Loucy (cell line): ENCODE results near the gene IL1F10.

Source experiments
- H2AFZ ChIP-seq: fragments of 200-600 bp; sonication (generic); 2 replicates; pipeline ENCODE4 v1.6.0; 2016; ENCODE audit warnings: antibody characterized with exemption, mild to moderate bottlenecking, low read length, moderate library complexity
- H3F3A ChIP-seq: fragments of 200-600 bp; 2 replicates; pipeline ENCODE4 v1.6.0; 2016; ENCODE audit warnings: antibody characterized with exemption, low read depth, mild to moderate bottlenecking
- H3K27me3 ChIP-seq: fragments of 200-600 bp; sonication (generic); 2 replicates; pipeline ENCODE4 v1.6.1; 2014; ENCODE audit warnings: low read length, mild to moderate bottlenecking; ENCODE audit not compliant: insufficient read depth, poor library complexity, severe bottlenecking
- H3K36me3 ChIP-seq: fragments of 200-600 bp; sonication (generic); 2 replicates; pipeline ENCODE4 v1.6.1; 2016; ENCODE audit warnings: low read length; ENCODE audit not compliant: insufficient read depth
- H3K4me1 ChIP-seq: fragments of 200-600 bp; sonication (generic); 2 replicates; pipeline ENCODE4 v1.5.1; 2014; ENCODE audit warnings: low read length, mild to moderate bottlenecking; ENCODE audit not compliant: insufficient read depth, poor library complexity, severe bottlenecking
- H3K4me2 ChIP-seq: fragments of 200-600 bp; sonication (generic); 2 replicates; pipeline ENCODE4 v1.6.0; 2014; ENCODE audit warnings: antibody characterized with exemption, low read length, low read depth, mild to moderate bottlenecking; ENCODE audit not compliant: poor library complexity, severe bottlenecking
- H3K4me3 ChIP-seq: fragments of 200-600 bp; sonication (generic); 2 replicates; pipeline ENCODE4 v1.5.1; 2014; ENCODE audit warnings: low read length, mild to moderate bottlenecking, mixed read lengths; ENCODE audit not compliant: poor library complexity, severe bottlenecking
- H3K79me2 ChIP-seq: fragments of 200-600 bp; sonication (generic); 2 replicates; pipeline ENCODE4 v1.6.1; 2014; ENCODE audit warnings: low read length; ENCODE audit not compliant: insufficient read depth
- H3K9ac ChIP-seq: fragments of 200-600 bp; sonication (generic); 2 replicates; pipeline ENCODE4 v1.6.0; 2014; ENCODE audit warnings: mild to moderate bottlenecking, low read depth, low read length, moderate library complexity; ENCODE audit not compliant: poor library complexity, severe bottlenecking
- H3K9me2 ChIP-seq: fragments of 200-600 bp; sonication (generic); replicated peaks from 2 replicates; pipeline ENCODE4 v1.6.1; 2016; ENCODE audit warnings: low read depth, low read length, mixed read lengths
- H3K9me3 ChIP-seq: fragments of 200-600 bp; sonication (generic); 2 replicates; pipeline ENCODE4 v1.6.1; 2014; ENCODE audit warnings: mild to moderate bottlenecking, antibody characterized with exemption, low read length, low read depth; ENCODE audit not compliant: insufficient read depth
- H4K20me1 ChIP-seq: fragments of 200-600 bp; sonication (generic); 2 replicates; pipeline ENCODE4 v1.6.0; 2014; ENCODE audit warnings: antibody characterized with exemption, low read length, mild to moderate bottlenecking; ENCODE audit not compliant: insufficient read depth, poor library complexity, severe bottlenecking
- CTCF ChIP-seq: fragments of 200-600 bp; sonication (generic); conservative IDR thresholded peaks from 2 replicates; pipeline ENCODE4 v1.5.1; 2014; ENCODE audit warnings: mild to moderate bottlenecking, antibody characterized with exemption, low read length
- EZH2phosphoT487 ChIP-seq: fragments of 200-600 bp; IDR thresholded peaks from 2 replicates; pipeline ENCODE4 v1.6.1; 2018; ENCODE audit warnings: antibody characterized with exemption, mild to moderate bottlenecking, moderate library complexity, borderline replicate concordance

The IL1F10 gene

GRCh38 chr2:113068706-113069485, 1.1 kb downstream of the IL1F10 start:
- Histone ChIP-seq H3K79me2 (no peaks in the 10 kb centered on the region), H3K9ac (no peak overlapping the region), H4K20me1 (no peaks in the 10 kb centered on the region), H3K4me2 (no peak overlapping the region), H3K9me2 (no peaks in the 10 kb centered on the region), H2AFZ (no peak overlapping the region), H3K27me3 (no peaks in the 10 kb centered on the region), H3K36me3 (no peaks in the 10 kb centered on the region), H3K4me3 (no peak overlapping the region), H3K9me3 (no peaks in the 10 kb centered on the region), H3F3A (no peaks in the 10 kb centered on the region), H3K4me1 (no peaks in the 10 kb centered on the region)
- TF ChIP-seq CTCF (no peak), EZH2phosphoT487 (no peak)

GRCh38 chr2:113069676-113070605, 2.2 kb downstream of the IL1F10 start:
- no peaks in the 10 kb centered on the region for H4K20me1 ChIP-seq
- no peaks in the 10 kb centered on the region for H3K27me3 ChIP-seq
- no peaks in the 10 kb centered on the region for H3K9me3 ChIP-seq
- no peaks in the 10 kb centered on the region for H3K79me2 ChIP-seq
- no peak overlapping the region for H3K4me3 ChIP-seq
- no peak overlapping the region for H2AFZ ChIP-seq
- H3F3A ChIP-seq, result no peaks in the 10 kb centered on the region
- no peak for TF ChIP-seq CTCF
- no peak for TF ChIP-seq EZH2phosphoT487
- H3K4me1 ChIP-seq, result no peaks in the 10 kb centered on the region
- H3K4me2 ChIP-seq, result no peak overlapping the region
- H3K9ac ChIP-seq, result no peak overlapping the region
- no peaks in the 10 kb centered on the region for H3K36me3 ChIP-seq
- H3K9me2 ChIP-seq, result no peaks in the 10 kb centered on the region

GRCh38 chr2:113070606-113070975, 2.8 kb downstream of the IL1F10 start:
- Histone ChIP-seq H3K4me3 (no peak overlapping the region), H4K20me1 (no peaks in the 10 kb centered on the region), H3K79me2 (no peaks in the 10 kb centered on the region), H2AFZ (no peak overlapping the region), H3K4me2 (no peak overlapping the region), H3K4me1 (no peaks in the 10 kb centered on the region), H3F3A (no peaks in the 10 kb centered on the region), H3K36me3 (no peaks in the 10 kb centered on the region), H3K9me2 (no peaks in the 10 kb centered on the region), H3K9me3 (no peaks in the 10 kb centered on the region), H3K27me3 (no peaks in the 10 kb centered on the region), H3K9ac (no peak overlapping the region)
- TF ChIP-seq CTCF (no peak), EZH2phosphoT487 (no peak)
